Adrenal gland (tissue), 5 donors: Measurements from ENCODE around the gene NCR2.

Source experiments
- CTCF ChIP-seq, 6 experiments: fragments of 450-650 bp in 4 of 6; fragments of 200-600 bp in 2 of 6; sonication (generic) in 1 of 6; IDR thresholded peaks; 1 replicate in 5 of 6; 2 replicates in 1 of 6; pipeline versions ENCODE4 v1.5.1 to v1.8.0; 2016 to 2021; ENCODE audit warnings: antibody characterized with exemption in 6 of 6, mild to moderate bottlenecking in 2 of 6, moderate library complexity in 1 of 6
- POLR2A ChIP-seq, 2 donors: fragments of 450-650 bp; IDR thresholded peaks; one replicate each; pipeline ENCODE4 v1.6.1; 2017; ENCODE audit warnings: antibody characterized with exemption in 2 of 2, mild to moderate bottlenecking in 2 of 2, moderate library complexity in 1 of 2
- donor health status: DM: no; HTN: no; CAD: no.

- TF ChIP-seq CTCF (IDR thresholded peaks at IDR 0.05) = no peak
- TF ChIP-seq POLR2A (IDR thresholded peaks at IDR 0.05) = no peak
These were observed 31.7 kb downstream of the NCR2 start for GRCh38 chr6:41367061-41367460.
